Medulla oblongata (tissue), 1 donor: ENCODE measurements around the gene HGS.

Experiments
- DNase-seq: peaks from one replicate; pipeline ENCODE4 v3.0.0-alpha.2; 2015; ENCODE audit errors: extremely low spot score

Gene HGS

DNA sequence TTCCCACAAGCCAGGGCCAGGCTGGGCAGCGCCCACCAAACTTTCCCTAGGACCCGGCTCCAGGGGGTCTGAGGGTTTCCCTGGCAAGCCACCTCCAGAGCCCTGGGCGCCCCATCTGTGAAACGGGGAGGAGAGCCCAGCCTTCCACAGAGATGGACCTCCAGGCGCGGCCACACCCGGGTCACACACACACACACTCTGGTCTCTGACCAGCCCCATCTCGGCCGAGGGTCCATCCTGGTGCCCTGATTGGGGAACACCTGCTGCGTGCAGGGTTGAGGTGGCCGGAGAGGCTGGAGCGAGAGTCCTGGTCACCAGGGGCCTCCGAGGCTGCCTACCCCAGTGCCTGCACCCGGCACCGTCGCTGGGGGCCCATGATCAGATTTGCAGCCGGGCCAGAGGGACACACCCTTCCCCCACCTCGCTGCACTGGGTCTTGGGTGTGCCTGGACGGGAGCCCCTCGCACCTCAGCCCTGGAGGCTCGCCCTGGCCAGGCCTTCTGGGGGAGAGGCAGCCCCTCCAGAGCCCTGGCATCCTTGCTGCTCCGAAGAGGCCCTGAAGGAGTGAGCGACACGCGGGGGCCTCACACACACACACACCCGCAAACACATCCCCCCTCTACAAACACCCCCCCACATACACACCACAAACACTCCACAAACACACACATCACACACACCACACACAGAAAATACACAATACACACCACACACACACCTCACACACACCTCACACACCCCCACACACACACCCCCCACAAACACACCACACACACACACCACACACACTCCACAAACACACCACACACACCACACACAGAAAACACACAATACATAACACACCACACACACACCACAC, 58.0 kb downstream of the HGS start:
- DNase-seq, result no peak
